ENCODE data around the gene TBCEL.

The TBCEL gene

DNA sequence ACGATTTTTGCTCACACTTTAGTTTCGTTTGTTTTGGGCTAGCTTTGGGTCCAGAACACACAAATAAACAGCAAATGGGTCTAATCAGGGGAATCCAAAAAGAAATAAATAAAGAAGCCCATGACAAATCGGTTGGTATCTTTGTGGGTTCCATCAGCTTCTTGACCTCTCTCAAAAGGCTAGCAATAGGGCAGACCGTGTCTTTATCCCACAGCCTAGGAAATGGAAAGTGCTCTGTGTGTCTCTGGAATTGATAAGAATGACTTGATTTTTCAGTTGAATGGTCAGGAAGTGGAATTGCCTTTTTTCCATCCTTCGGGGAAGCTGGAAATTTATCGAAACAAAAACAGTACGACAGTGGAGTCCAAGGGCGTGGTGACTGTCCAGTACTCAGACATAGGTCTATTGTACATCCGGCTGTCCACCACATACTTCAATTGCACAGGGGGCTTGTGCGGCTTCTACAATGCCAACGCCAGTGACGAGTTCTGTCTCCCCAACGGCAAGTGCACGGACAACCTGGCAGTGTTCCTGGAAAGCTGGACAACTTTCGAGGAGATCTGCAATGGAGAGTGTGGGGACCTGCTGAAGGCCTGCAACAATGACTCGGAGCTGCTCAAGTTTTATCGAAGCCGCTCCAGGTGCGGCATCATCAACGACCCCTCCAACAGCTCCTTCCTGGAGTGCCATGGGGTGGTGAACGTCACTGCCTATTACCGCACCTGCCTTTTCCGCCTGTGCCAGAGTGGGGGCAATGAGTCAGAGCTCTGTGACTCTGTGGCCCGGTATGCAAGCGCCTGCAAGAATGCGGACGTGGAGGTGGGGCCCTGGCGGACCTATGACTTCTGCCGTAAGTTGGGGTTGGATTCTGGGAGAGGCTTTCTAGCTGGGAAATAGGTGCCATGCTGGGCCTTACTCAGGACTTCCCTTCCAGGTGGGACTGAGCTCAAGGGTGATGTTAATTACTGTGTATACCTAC, 105.7 kb downstream of the TBCEL start:
- no peak for DNase-seq (ENCODE audit: low read depth)
- TF ChIP-seq, protein P1, sequence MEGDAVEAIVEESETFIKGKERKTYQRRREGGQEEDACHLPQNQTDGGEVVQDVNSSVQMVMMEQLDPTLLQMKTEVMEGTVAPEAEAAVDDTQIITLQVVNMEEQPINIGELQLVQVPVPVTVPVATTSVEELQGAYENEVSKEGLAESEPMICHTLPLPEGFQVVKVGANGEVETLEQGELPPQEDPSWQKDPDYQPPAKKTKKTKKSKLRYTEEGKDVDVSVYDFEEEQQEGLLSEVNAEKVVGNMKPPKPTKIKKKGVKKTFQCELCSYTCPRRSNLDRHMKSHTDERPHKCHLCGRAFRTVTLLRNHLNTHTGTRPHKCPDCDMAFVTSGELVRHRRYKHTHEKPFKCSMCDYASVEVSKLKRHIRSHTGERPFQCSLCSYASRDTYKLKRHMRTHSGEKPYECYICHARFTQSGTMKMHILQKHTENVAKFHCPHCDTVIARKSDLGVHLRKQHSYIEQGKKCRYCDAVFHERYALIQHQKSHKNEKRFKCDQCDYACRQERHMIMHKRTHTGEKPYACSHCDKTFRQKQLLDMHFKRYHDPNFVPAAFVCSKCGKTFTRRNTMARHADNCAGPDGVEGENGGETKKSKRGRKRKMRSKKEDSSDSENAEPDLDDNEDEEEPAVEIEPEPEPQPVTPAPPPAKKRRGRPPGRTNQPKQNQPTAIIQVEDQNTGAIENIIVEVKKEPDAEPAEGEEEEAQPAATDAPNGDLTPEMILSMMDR (IDR thresholded peaks at IDR 0.05; ENCODE audit: low read depth, low read length, missing control alignments): no peak
- in situ Hi-C loops (cut with HindIII; ENCODE audit: low sequenced_read_pairs): no loop called here
- H3K4me3 ChIP-seq (ENCODE audit: low read depth, low read length): no peak overlapping the region

DNA sequence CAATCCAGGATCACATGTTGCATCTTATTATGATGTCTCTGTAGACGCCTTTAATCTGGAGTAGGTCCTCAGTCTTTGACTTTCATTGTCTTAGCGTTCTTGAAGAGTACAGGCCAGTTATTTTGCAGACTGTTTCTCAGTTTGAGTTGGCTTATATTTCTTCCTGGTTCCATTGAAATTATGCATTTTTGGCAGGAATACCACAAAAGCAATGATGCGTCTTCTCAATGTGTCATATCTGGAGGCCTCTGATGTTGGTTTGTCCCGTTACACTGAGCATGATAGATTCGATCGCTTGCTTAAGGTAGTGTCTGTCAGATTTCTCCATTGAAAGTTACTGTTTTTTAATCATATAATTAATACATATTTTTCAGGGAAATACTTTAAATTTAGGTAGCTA, 107.8 kb downstream of the TBCEL start:
- no peak overlapping the region for H3K4me3 ChIP-seq (ENCODE audit: low read depth, low read length)
- TF ChIP-seq, protein P1 (IDR thresholded peaks at IDR 0.05; ENCODE audit: low read depth, low read length, missing control alignments): no peak
- DNase-seq (ENCODE audit: low read depth): no peak
- in situ Hi-C loops (cut with HindIII; ENCODE audit: low sequenced_read_pairs): no loop called here

- no peak for DNase-seq (ENCODE audit: low read depth)
- in situ Hi-C loops (cut with HindIII; ENCODE audit: low sequenced_read_pairs): no loop called here
- TF ChIP-seq, protein P1 (IDR thresholded peaks at IDR 0.05; ENCODE audit: low read depth, low read length, missing control alignments): no peak
- no peak overlapping the region for H3K4me3 ChIP-seq (ENCODE audit: low read depth, low read length)
These were observed 108.5 kb downstream of the TBCEL start for GRCh38 chr11:121132211-121132976.

DNA sequence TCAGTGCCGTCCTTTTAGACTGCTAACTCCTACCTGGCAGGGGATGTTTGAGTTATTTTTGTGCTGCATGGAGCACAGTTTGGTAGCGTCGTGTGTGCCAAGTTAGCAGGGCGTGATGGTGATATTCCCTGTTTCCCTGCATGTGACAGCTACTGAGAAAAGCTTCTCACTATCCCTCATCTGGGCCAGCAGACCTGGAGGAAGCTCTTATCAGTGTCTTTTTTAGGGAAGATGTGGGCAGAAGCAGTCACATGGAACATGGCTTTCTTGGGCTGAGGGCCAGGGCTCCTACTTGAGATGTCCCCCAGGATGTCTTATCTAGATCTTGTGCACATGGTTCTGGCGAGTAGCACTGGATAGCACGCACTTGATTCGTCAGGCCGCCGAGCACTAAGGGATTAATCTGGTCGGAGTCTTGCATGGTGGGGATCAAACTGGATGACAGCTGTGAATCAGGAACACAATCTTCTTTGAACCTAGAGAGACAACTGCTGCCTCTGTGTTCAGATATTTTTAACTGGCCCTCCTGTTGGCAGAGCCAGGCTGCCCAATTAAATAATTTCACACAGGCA, 110.9 kb downstream of the TBCEL start:
- TF ChIP-seq, protein P1 (IDR thresholded peaks at IDR 0.05; ENCODE audit: low read depth, low read length, missing control alignments): no peak
- in situ Hi-C loops (cut with HindIII; ENCODE audit: low sequenced_read_pairs): no loop called here
- DNase-seq (ENCODE audit: low read depth): no peak
- no peak overlapping the region for H3K4me3 ChIP-seq (ENCODE audit: low read depth, low read length)

- no peak for DNase-seq (ENCODE audit: low read depth)
- in situ Hi-C loops (cut with HindIII; ENCODE audit: low sequenced_read_pairs): no loop called here
- no peak overlapping the region for H3K4me3 ChIP-seq (ENCODE audit: low read depth, low read length)
- TF ChIP-seq, protein P1 (IDR thresholded peaks at IDR 0.05; ENCODE audit: low read depth, low read length, missing control alignments): no peak
These were observed 113.1 kb downstream of the TBCEL start for GRCh38 chr11:121137005-121137404.

GRCh38 chr11:121138259-121138658, 114.4 kb downstream of the TBCEL start:
- DNase-seq (ENCODE audit: low read depth): no peak
- in situ Hi-C loops (cut with HindIII; ENCODE audit: low sequenced_read_pairs): no loop called here
- TF ChIP-seq, protein P1 (IDR thresholded peaks at IDR 0.05; ENCODE audit: low read depth, low read length, missing control alignments): no peak
- H3K4me3 ChIP-seq (ENCODE audit: low read depth, low read length): no peak overlapping the region
